Thyroid gland (tissue), 4 donors: ENCODE results near the gene GALNT18. TPM values are rescaled to one million over a fixed set of nuclear protein-coding genes. Genes with fewer than 3 reads are reported as not detected.

Source experiments
- DNase-seq, 2 donors: peaks; one replicate each; pipeline ENCODE4 v3.0.0-alpha.2; 2019
- H3K27ac ChIP-seq, 3 donors: fragments of 200-600 bp; sonication (generic); 1 replicate in 2 of 3; 2 replicates in 1 of 3; pipeline ENCODE4 v1.5.1; 2016 to 2019; ENCODE audit warnings: mild to moderate bottlenecking in 1 of 3, moderate library complexity in 1 of 3
- H3K27me3 ChIP-seq: fragments of 200-600 bp; sonication (generic); one replicate; pipeline ENCODE4 v1.5.1; 2019
- H3K36me3 ChIP-seq, 2 donors: fragments of 200-600 bp; sonication (generic); one replicate each; pipeline ENCODE4 v1.5.1; 2016 to 2019
- H3K4me1 ChIP-seq, 2 donors: fragments of 200-600 bp; sonication (generic); one replicate each; pipeline ENCODE4 v1.5.1; 2017 to 2019
- H3K4me3 ChIP-seq, 3 donors: fragments of 200-600 bp; sonication (generic); replicated peaks in 1 of 3; 1 replicate in 2 of 3; 2 replicates in 1 of 3; pipeline ENCODE4 v1.5.1; 2016; ENCODE audit warnings: mild to moderate bottlenecking in 1 of 3
- H3K9me3 ChIP-seq: fragments of 200-600 bp; sonication (generic); one replicate; pipeline ENCODE4 v1.5.1; 2017
- CTCF ChIP-seq, 6 experiments: fragments of 200-600 bp in 3 of 6; fragments of 450-650 bp in 3 of 6; sonication (generic) in 3 of 6; IDR thresholded peaks; one replicate each; pipeline ENCODE4 v1.5.1; 2016 to 2019; ENCODE audit warnings: antibody characterized with exemption in 6 of 6, mild to moderate bottlenecking in 2 of 6, inconsistent platforms in 1 of 6, moderate library complexity in 1 of 6
- POLR2A ChIP-seq, 2 donors: fragments of 450-650 bp; IDR thresholded peaks; one replicate each; pipeline ENCODE4 v1.6.1; 2017; ENCODE audit warnings: antibody characterized with exemption in 2 of 2, mild to moderate bottlenecking in 2 of 2, moderate library complexity in 1 of 2
- WGBS, 2 donors: methylation state at CpG; one replicate each; pipeline ENCODE4 v1.1.5; 2017; 5-methylcytosine and 5-hydroxymethylcytosine counted together
- intact Hi-C: fragments of 100-400 bp; cut with DNase I; formaldehyde crosslinking; loops from one replicate; pipeline ENCODE4 v1.15.1; 2023
- total RNA-seq, 4 donors: library from RNA; depleted of rRNA; stranded (reverse); fragments of >200 nt; gene quantifications; one replicate each; pipeline ENCODE4 v1.2.3, GENCODE V29; 2016

GALNT18 gene
- total RNA-seq, 4 donors from 2014 or later, result 60.7 to 93.8 (median 87.5) TPM

DNA sequence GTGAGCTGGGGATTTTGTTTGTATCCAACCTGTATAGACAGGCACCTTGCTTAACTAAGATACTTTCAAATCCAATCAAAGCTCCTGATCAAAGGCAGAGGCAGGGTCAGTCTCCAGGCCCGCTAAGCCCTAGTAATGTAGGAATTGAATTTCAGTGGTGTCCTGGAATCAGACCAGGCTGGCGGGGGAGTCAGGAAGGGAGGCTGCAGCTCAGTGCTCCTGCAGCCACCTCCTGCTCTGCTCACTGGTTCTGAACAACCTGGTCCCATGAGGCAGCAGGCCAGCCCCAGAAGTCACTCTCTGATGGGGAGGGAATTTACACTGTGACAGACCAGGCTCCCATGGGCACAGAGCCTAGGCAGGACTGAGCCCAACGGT lies 38.5 kb upstream of the GALNT18 start:
- no peak overlapping the region for H3K27ac ChIP-seq
- H3K4me3 ChIP-seq, result no peak overlapping the region
- WGBS, 2 donors, result 58 to 79% methylated on average over 2 to 3 of the region's 3 CpGs
- peak; percentile 13 to 43 for DNase-seq
- H3K27me3 ChIP-seq, result no peaks in the 10 kb centered on the region
- no peaks in the 10 kb centered on the region for H3K36me3 ChIP-seq
- TF ChIP-seq POLR2A (IDR thresholded peaks at IDR 0.05) (no peak), CTCF (IDR thresholded peaks at IDR 0.05) (no peak)
- no peaks in the 10 kb centered on the region for H3K9me3 ChIP-seq
- intact Hi-C loops, result no loop called here
- H3K4me1 ChIP-seq, result peaks cover 10 to 17% of the 10 kb centered on the region in 2 donors

GRCh38 chr11:11659567-11660362 lies 38.0 kb upstream of the GALNT18 start:
- Histone ChIP-seq H3K4me3 (no peak overlapping the region), H3K27me3 (no peaks in the 10 kb centered on the region), H3K4me1 (peaks cover 10 to 17% of the 10 kb centered on the region in 2 donors), H3K36me3 (no peaks in the 10 kb centered on the region), H3K27ac (no peak overlapping the region), H3K9me3 (no peaks in the 10 kb centered on the region)
- TF ChIP-seq CTCF (IDR thresholded peaks at IDR 0.05) (peak in 1 of 6 experiments; percentile 7), POLR2A (IDR thresholded peaks at IDR 0.05) (no peak)
- intact Hi-C loops, result no loop called here
- 86 to 91% methylated on average over 3 of the region's 3 CpGs for WGBS, 2 donors
- DNase-seq, result no peak

DNA sequence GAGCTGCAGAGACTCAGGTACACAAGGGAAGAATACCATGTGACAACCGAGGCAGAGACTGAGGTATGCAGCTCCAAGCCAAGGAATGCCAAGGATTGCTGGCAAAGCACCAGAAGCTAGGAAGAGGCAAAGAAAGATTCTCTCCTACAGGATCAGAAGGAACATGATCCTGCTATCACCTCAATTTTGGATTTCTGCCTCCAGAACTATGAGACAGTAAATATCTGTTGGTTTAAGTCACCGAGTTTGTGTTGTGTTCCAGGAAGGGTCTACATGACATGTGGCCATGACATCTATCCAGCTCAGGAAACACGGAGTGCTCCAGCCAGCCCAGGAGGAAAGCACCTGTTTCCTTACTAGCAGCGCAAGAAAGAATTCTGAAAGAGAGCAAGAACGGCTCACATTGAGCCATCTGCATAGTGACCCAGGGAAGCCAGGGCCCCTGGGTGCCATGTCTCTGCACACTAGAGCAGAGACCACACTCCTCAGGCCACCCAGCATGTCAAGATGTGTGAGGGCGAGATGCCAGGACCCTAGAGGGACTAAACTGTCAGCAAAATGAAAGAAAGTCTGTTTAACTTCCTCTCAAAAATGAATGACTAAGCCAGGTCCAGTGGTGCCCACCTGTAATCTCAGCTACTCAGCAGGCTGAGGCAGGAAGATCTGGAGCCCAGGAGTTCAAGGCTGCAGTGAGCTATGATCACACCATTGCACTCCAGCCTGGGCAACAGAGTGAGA lies 35.6 kb upstream of the GALNT18 start:
- no peak for TF ChIP-seq CTCF (IDR thresholded peaks at IDR 0.05)
- no peak for TF ChIP-seq POLR2A (IDR thresholded peaks at IDR 0.05)
- 48 to 53% methylated on average over 6 of the region's 6 CpGs for WGBS, 2 donors
- Histone ChIP-seq H3K4me1 (peaks cover 10 to 17% of the 10 kb centered on the region in 2 donors), H3K4me3 (no peak overlapping the region), H3K27ac (peak overlapping the region; percentile 22 to 29 (median 27)), H3K36me3 (no peaks in the 10 kb centered on the region), H3K9me3 (no peaks in the 10 kb centered on the region), H3K27me3 (no peaks in the 10 kb centered on the region)
- intact Hi-C loops, result no loop called here
- peak; percentile 54 to 67 for DNase-seq

- Histone ChIP-seq H3K4me3 (no peak overlapping the region), H3K9me3 (no peaks in the 10 kb centered on the region), H3K27ac (peak overlapping the region in 1 of 3 donors; percentile 7), H3K4me1 (peaks cover 0 to 4% of the 10 kb centered on the region in 2 donors), H3K27me3 (no peaks in the 10 kb centered on the region), H3K36me3 (no peaks in the 10 kb centered on the region)
- intact Hi-C loops, result no loop called here
- DNase-seq, result no peak
- no peak for TF ChIP-seq POLR2A (IDR thresholded peaks at IDR 0.05)
- no peak for TF ChIP-seq CTCF (IDR thresholded peaks at IDR 0.05)
- 50 to 62% methylated on average over 1 of the region's 1 CpG for WGBS, 2 donors
These were observed 19.8 kb upstream of the GALNT18 start for GRCh38 chr11:11641581-11641980.

DNA sequence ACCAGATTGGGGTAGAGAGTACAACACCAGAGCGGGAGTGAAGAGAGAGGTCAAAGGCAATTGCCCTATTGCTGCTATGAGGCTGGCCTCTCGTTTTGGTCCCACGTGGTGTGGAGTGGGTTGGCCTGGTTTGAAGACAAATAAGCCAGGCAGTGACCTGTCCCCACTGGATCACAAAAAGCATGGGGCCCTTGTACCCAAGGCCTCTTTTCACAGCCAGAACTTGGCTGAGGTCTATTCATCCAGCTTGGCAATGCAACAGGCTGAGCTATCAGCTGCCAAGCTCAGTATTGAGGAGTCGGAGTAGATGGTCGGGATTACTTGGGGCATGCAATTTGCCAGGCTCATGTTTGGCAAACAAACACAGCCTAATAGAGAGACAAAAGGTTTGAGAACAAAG lies 19.2 kb upstream of the GALNT18 start:
- TF ChIP-seq CTCF (IDR thresholded peaks at IDR 0.05) (no peak), POLR2A (IDR thresholded peaks at IDR 0.05) (no peak)
- Histone ChIP-seq H3K27ac (peak overlapping the region in 1 of 3 donors; percentile 7), H3K27me3 (no peaks in the 10 kb centered on the region), H3K4me1 (peaks cover 0 to 9% of the 10 kb centered on the region in 2 donors), H3K4me3 (no peak overlapping the region), H3K36me3 (no peaks in the 10 kb centered on the region), H3K9me3 (no peaks in the 10 kb centered on the region)
- DNase-seq, result no peak
- 76 to 85% methylated on average over 5 of the region's 5 CpGs for WGBS, 2 donors
- intact Hi-C loops, result no loop called here
